GM21576 (cell line): Measurements from ENCODE around the gene RBM38.

Experiments
- ATAC-seq: cut with Tn5 transposase; IDR thresholded peaks from one replicate; pipeline ENCODE4 v1.9.1; 2021; ENCODE audit warnings: mild to moderate bottlenecking, moderate library complexity; ENCODE audit not compliant: unreplicated experiment

RBM38 gene

GRCh38 chr20:57402206-57403125, 11.3 kb downstream of the RBM38 start:
- no peak for ATAC-seq

GRCh38 chr20:57403216-57403615, 12.0 kb downstream of the RBM38 start:
- no peak for ATAC-seq

DNA sequence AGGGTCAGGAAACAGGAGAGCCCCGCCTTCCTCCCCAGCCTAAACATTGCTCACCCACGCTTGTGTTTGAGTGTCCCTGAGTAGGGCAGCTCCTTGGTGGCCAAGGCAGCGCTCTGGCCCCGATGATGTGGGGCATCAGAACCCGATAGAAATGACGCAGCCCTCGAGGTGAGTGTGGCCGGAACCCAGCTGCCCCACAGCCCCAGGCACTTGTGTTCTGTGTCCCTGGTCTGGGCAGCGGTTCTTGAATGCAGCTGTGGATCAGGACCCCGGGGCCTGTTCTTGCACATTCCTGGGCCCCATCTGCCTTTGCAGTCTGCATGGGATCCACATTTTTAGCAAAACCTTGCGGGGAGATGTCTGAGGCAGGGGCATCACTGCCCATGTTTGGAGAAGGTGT, 12.8 kb downstream of the RBM38 start:
- ATAC-seq = no peak

DNA sequence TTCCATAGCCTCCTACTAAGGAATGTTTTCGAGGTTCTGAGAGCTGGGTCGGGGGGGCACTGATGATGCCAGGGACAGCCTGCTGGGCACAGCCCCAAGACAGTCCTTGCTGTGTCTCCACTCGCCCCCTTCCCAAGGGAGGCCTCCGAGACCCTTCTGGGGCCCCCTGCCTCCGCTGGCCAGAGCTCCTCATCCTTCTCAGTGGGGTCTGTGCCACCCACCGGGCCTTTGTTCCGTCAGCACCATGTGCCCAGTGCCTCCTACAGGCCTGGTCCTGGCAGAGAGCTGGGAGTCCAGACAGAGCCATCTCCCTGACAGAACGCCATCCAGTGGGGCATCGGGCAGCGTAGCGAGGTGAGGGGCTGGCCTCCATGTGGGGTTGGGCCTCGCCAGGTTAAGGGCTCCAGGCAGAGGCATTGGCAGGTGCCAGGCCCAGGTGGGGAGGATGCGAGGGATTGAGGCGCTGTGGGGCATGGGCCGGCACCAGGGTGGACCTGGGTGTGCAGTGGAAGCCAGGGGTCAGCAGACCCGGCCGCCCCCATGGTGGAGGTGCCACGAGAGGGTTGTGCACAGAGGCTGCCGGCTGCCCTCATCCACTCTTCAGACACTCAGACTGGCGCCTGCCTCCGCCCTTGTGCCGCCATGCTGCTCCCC, 13.3 kb downstream of the RBM38 start:
- no peak for ATAC-seq

DNA sequence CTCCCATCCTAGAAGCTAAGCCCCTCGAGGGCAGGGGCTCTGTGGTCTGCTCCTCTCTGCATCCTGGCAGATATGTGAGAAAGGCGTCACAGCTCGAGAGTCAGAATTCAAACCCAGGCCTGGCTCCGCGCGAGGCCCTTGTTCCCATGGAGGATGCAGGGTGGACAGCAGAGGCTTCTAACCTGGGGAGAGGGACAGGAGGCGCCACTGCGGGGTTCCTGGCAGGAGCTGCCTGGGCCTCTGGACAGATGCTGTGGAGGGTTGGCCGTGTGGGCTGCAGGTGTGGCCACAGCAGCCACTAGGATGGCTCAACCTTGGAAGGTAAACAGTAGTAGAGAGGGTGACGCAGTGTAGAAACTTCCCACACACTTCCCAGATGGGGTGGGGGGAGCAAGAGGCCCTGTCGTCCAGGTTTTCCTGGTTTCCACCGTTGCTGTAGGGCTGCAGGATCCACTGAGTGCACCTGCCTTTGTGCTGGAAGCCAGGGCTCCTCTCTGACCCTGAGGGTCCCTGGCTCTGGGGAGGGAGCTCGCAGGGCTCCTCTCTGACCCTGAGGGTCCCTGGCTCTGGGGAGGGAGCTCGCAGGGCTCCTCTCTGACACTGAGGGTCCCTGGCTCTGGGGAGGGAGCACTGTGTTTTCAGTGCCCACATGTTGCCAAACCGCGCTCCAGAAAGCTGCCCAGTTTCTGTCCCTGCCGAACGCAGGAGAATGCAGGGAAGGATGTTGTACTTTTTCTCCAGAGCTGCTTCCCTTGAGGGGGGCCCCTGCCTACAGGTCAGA, 14.2 kb downstream of the RBM38 start:
- ATAC-seq = no peak

- ATAC-seq = no peak
These were observed 16.4 kb downstream of the RBM38 start for GRCh38 chr20:57407541-57407956.

DNA sequence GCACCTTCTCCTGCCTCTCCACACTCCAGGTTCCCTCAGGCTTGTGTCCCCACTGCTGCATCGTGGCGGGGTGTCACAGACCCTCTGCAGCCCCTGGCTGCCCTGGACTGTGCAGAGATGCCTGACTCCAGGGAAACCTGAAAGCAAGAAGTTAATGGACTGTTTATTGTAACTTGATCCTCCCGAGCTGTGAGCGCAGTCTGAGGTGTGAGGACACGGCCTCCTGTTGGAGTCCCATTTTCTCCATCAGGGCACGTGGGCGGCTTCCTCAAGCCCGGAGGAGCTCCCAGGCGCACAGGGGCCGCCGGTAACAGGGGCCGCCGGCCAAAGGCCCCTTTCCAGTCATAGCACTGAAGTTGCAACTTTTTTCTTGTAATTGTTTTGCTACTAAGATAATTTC, 16.9 kb downstream of the RBM38 start:
- no peak for ATAC-seq

DNA sequence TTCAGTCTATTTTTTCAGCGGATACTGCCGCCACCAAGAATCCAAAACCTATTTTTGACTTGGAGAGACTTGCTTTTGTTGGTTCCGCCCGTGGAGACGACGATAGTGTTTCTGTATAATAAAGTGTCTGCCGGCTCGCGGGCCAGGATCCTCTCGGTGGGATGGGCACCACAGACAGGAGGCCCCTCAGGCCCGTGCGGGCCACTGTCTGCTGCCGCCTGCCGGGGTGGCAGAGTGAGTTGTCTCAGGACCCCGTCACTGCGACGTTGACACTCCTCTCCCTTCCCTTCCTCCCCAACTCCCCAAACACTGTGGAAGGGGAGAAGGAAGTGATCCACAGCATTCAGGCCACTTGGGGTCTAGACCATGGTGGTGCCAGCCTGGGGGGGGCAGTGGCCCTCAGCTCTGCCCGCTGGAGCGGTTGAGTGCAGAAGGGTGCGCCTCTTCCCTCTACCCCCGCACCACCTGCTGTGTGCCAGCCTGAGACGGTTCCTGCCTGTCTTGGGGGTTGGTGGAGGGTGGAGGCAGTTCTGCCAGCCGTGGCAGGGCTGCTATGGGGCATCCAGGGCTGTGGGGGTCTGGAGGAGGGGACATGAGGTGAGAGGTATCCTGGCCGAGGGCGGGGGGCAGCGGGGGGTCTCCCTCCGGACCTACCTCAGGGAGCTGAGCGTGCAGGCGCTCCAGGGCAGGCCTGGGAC, 17.5 kb downstream of the RBM38 start:
- no peak for ATAC-seq

DNA sequence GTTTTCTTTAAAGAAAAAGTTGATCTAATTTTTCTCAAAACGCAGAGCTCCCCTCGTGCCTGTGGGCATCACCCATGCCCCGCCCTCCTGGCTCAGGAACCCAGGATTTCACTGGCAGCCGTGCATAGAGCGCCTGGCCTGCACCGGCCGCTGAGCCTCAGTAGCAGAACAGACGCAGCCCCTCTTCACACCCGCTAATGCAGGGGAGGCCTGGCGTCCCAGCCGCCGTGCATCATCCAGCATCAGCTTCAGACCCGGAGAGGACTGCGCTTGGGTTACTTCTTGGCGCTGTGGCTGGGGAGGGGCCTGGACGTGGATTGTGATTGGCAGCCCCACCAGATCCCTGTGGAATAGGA, 18.1 kb downstream of the RBM38 start:
- no peak for ATAC-seq

DNA sequence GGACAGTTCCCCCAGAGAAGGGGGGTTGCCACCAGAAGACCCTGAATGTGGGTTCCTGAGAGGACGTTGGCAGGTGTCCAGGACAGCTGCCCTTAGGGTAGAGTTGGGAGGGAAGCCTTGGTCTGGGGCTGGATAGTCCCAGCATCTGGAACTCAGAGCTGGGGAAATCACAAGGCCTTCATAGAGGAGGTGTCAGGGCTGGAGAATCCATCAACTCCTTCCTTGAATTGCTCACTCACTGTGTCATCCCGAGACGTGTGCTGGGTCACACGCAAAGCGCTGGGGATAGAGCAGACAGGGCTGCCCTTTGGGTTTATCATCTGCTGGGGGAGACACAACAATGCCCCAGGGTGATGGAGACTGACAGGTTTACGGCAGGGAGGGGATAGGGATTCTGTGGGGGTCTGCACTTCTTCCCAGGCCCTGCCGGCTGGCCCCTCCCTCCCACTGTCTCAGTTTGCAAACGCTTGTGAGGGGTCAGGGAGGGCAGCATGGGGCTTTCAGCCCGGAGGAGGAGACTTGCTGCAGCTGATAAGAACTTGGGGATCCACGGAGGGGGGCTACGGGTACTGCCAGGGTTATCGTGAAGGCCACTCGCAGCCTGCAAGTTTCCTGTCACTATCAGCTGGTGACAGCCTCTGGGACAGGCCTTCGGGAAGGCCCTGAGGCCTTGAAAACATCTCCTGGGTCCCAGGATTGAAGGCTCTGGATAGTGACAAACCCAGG, 18.6 kb downstream of the RBM38 start:
- ATAC-seq = no peak

DNA sequence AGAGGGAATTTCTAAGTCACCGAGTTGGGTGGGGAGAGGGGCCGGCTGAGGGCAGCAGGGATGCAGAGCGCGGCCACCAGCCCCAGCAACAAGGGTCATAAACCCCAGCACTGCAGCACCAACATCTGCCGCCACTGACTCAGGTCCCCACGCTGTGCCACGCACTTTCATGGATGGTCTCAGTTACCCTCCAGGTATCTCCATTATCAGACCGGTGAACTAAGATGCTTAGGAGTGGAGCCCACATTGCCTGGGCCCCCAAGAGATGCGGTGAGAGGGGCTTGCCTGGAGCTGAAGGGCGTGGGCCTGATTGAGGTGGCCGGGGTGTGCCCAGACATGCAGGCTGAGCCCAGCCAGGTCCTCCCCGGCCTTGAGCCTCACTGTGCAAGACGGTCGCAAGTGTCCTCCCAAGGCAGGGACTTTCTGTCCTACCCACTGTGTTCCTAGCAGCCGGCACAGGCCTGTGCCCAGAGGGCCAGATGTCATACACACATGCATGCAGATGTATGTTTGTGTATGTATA, 19.3 kb downstream of the RBM38 start:
- no peak for ATAC-seq

DNA sequence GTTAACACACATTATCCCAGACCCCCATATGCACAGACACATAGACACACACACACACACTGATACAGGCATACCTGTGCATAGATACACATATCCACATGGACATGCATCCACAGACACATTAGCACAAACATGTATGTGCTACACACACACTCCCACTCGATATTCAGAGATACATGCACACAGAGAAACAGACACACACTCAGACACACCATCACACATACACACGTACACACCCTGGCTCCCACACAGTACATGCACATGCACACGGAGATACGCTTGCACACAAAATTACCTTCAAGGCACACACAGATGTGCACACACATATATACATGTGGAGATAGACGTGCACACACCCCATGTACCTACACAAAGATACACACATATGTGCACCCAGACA, 19.7 kb downstream of the RBM38 start:
- ATAC-seq = no peak

- ATAC-seq = no peak
These were observed 20.4 kb downstream of the RBM38 start for GRCh38 chr20:57411406-57412283.

DNA sequence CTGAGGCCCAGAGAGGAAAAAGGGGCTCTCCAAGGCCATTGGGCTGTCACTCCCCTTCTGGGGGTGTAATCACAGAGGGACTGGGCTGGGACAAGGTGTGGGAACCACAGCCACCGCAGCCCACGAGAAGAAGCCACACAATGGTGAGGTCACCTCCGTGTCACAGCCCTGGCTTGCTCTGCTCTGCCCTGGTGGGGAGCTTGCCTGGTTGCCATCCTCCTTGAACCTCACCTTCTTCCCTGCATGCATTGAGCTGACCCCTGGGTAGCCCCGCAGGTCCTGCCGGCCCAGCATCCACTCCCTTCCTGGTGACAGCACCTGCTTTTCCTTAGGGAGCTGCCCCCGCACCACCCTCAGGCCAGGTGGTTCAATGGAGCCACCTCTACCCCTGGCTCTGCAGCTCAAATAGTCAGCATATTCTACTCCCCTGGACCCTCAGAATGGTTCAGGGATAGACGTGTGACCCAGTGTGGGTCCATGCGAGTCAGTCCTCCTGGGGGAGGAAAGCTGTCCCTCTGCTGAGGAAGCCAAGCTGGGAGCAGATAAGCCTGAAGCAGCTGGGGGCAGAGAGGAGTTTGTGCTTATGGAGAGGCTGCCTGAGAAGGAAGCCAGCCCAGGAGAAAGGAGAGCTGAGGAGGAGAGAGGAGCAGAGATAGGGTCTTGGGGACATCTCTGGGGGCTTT, 21.3 kb downstream of the RBM38 start:
- no peak for ATAC-seq

DNA sequence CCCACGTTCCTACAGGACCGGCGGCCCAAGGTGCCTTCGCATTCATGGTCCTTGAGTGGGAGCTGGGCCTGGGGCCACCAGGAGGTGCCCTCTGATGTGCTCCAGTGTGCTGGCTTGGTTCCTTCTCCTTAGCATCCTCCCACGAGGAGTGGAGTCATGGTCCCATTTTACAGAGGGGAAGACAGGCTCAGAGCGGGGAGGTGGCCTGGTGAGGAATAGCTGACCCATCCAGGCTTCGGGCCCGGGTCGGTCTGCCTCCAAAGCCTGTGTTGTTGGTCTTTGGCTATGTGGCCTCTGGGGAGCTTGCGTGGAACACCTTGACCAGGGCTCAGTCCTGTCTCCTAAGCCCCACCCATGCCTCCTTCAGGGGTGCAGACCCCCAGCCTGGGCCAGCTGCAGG, 22.8 kb downstream of the RBM38 start:
- no peak for ATAC-seq

DNA sequence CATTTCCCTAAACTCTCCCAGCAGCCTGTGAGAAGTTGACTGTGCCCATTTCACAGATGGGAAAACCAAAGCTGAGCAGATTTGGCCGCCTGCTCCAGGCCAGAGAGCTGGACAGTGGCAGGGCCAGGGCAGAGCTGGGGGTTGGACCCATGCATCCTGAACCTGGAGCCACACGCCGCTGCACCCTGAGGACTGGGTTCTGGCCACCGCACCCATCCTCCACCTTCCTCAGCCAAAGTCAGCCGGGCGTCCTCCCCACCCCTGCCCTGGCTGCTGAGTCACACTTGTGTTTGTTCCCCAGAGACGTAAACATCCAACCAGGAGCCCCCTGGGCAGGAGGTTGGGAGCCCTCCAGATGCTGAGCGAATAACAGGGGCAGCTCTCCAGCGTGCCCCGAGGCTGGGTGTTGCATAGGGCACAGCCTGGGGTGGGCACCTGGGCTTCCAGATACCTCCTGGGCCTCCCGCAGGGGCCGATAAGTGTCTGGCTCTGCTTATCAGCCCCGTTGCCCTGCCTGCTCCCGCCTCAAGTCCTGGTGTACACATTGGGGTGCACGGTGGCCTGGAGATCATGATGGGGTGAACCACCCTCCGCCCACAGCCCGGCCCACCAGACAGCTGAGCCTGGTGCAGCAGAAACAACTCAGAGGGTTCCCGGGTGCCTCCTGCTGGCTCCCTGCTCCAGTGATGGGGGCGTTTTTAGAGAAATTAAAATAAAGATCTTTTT, 23.8 kb downstream of the RBM38 start:
- ATAC-seq = no peak

DNA sequence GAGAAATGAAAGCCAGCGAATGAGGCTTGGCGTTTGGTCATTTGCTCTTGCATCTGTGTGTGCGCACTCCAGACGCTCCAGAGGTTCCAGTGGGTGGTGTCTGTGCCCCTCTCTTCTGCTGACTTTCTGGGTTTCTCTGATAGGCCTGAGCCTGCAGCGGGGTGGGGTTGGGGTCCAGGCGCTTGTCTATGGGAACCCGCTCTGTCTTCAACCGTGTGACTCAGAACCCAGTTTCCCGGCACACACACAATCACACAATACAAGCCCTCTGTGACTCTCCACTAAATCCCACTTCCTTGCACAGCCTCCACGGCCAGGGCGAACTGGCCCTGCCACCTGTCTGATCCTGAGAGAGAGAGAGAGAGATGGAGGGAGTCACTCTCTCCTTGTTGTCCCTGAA, 24.6 kb downstream of the RBM38 start:
- no peak for ATAC-seq
